ENCODE data around the gene PAQR8. TPM values are rescaled to one million over a fixed set of nuclear protein-coding genes. Genes with fewer than 3 reads are reported as not detected.

The PAQR8 gene
- total and polyA plus RNA-seq, 7 donors, result 0.39 to 1.3 (median 0.68) TPM

- peak in 1 of 4 donors; percentile 44 for ATAC-seq
- H3K27ac ChIP-seq, result no peak overlapping the region
- no peak for TF ChIP-seq CTCF (IDR thresholded peaks at IDR 0.05)
- DNase-seq, result peak; percentile 36 to 56
- peaks cover 0 to 1% (median 0%) of the 10 kb centered on the region in 3 donors for H3K27me3 ChIP-seq (ENCODE audit: insufficient read depth in 3 of 3, low read length in 2 of 3)
- no peaks in the 10 kb centered on the region for H3K36me3 ChIP-seq (ENCODE audit: insufficient read depth in 1 of 2, low read depth in 1 of 2)
- no peaks in the 10 kb centered on the region for H3K9me3 ChIP-seq
- no peak overlapping the region for H3K4me3 ChIP-seq
- H3K4me1 ChIP-seq, result no peaks in the 10 kb centered on the region
- WGBS, 3 donors, result 28 to 34% (median 32%) methylated on average over 8 of the region's 8 CpGs
- intact Hi-C loops (cut with DNase I), result no loop called here
Measured at GRCh38 chr6:52389626-52390360, 27.8 kb downstream of the PAQR8 start.

- Histone ChIP-seq H3K9me3 (no peaks in the 10 kb centered on the region), H3K4me1 (no peaks in the 10 kb centered on the region), H3K27me3 (ENCODE audit: insufficient read depth in 3 of 3, low read length in 2 of 3) (peaks cover 0 to 1% (median 0%) of the 10 kb centered on the region in 3 donors), H3K36me3 (ENCODE audit: insufficient read depth in 1 of 2, low read depth in 1 of 2) (no peaks in the 10 kb centered on the region), H3K27ac (no peak overlapping the region), H3K4me3 (no peak overlapping the region)
- ATAC-seq (no peak), DNase-seq (no peak)
- no peak for TF ChIP-seq CTCF (IDR thresholded peaks at IDR 0.05)
- 48 to 54% (median 51%) methylated on average over 4 of the region's 4 CpGs for WGBS, 3 donors
- intact Hi-C loops (cut with DNase I), result no loop called here
Measured at GRCh38 chr6:52390361-52390727, 28.4 kb downstream of the PAQR8 start.

- peaks cover 0 to 1% (median 0%) of the 10 kb centered on the region in 3 donors for H3K27me3 ChIP-seq (ENCODE audit: insufficient read depth in 3 of 3, low read length in 2 of 3)
- WGBS, 3 donors, result 39 to 48% (median 47%) methylated on average over 1 of the region's 1 CpG
- no peaks in the 10 kb centered on the region for H3K36me3 ChIP-seq (ENCODE audit: insufficient read depth in 1 of 2, low read depth in 1 of 2)
- no peaks in the 10 kb centered on the region for H3K9me3 ChIP-seq
- no peak for DNase-seq
- ATAC-seq, result no peak
- H3K27ac ChIP-seq, result no peak overlapping the region
- no peaks in the 10 kb centered on the region for H3K4me1 ChIP-seq
- TF ChIP-seq CTCF (IDR thresholded peaks at IDR 0.05), result no peak
- H3K4me3 ChIP-seq, result no peak overlapping the region
- intact Hi-C loops (cut with DNase I), result no loop called here
Measured at GRCh38 chr6:52391599-52391998, 29.6 kb downstream of the PAQR8 start.

- DNase-seq (no peak), ATAC-seq (no peak)
- TF ChIP-seq CTCF (IDR thresholded peaks at IDR 0.05), result no peak
- Histone ChIP-seq H3K27me3 (ENCODE audit: insufficient read depth in 3 of 3, low read length in 2 of 3) (peaks cover 0 to 1% (median 0%) of the 10 kb centered on the region in 3 donors), H3K4me3 (no peak overlapping the region), H3K9me3 (no peaks in the 10 kb centered on the region), H3K27ac (no peak overlapping the region), H3K4me1 (no peaks in the 10 kb centered on the region), H3K36me3 (ENCODE audit: insufficient read depth in 1 of 2, low read depth in 1 of 2) (no peaks in the 10 kb centered on the region)
- intact Hi-C loops (cut with DNase I), result no loop called here
- 92 to 95% (median 94%) methylated on average over 1 of the region's 1 CpG for WGBS, 3 donors
Measured at GRCh38 chr6:52392944-52393343, 31.0 kb downstream of the PAQR8 start.

GRCh38 chr6:52393780-52394179 lies 31.8 kb downstream of the PAQR8 start:
- intact Hi-C loops (cut with DNase I), result no loop called here
- WGBS, 3 donors, result 88 to 100% (median 95%) methylated on average over 1 of the region's 1 CpG
- Histone ChIP-seq H3K36me3 (ENCODE audit: insufficient read depth in 1 of 2, low read depth in 1 of 2) (no peaks in the 10 kb centered on the region), H3K27ac (no peak overlapping the region), H3K4me1 (no peaks in the 10 kb centered on the region), H3K27me3 (ENCODE audit: insufficient read depth in 3 of 3, low read length in 2 of 3) (no peaks in the 10 kb centered on the region), H3K9me3 (no peaks in the 10 kb centered on the region), H3K4me3 (no peak overlapping the region)
- DNase-seq, result no peak
- TF ChIP-seq CTCF (IDR thresholded peaks at IDR 0.05), result no peak
- no peak for ATAC-seq
